Measurements from ENCODE around the gene SNAPIN. TPM values are rescaled to one million over a fixed set of nuclear protein-coding genes. Genes with fewer than 3 reads are reported as not detected.

Gene SNAPIN
- polyA plus RNA-seq, 1 of the 3 experiments (the other 2 are of a cell fraction) = 57.6 TPM

- POLR2A ChIA-PET = interaction anchor here (0.6 kb wide), 1 partner anchor 83 kb away, joined by 3 read pairs; no protein-coding TSS in a partner anchor
- H3K79me2 ChIP-seq (ENCODE audit: insufficient read depth) = no peaks in the 10 kb centered on the region
These were observed 20.2 kb downstream of the SNAPIN start, which contains the start of gene NPR1 for GRCh38 chr1:153678519-153679336. Gene NPR1, plus strand, starts transcription at chr1:153678688. Its CDS starts 421 bp downstream, at chr1:153679109.

DNA sequence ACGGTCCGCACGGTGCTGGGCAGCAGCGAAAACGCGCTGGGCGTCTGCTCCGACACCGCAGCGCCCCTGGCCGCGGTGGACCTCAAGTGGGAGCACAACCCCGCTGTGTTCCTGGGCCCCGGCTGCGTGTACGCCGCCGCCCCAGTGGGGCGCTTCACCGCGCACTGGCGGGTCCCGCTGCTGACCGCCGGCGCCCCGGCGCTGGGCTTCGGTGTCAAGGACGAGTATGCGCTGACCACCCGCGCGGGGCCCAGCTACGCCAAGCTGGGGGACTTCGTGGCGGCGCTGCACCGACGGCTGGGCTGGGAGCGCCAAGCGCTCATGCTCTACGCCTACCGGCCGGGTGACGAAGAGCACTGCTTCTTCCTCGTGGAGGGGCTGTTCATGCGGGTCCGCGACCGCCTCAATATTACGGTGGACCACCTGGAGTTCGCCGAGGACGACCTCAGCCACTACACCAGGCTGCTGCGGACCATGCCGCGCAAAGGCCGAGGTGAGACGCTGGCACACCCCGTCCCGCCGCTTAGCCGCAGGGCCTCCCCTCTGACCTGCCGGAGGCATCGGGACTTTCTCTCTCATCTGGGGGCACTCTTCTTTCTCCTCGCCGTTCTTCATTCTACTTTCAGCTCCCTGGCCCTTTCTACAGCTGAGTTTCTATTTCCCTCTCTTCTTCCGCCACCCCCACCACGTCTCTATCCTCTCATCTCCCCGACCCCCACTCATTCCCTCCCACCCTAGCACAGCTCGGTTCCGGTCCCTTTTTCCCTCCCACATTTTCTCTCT is 21.0 kb downstream of the SNAPIN start:
- H3K9me3 ChIP-seq = no peaks in the 10 kb centered on the region
- WGBS (ENCODE audit: low lambda C conversion rate) = 28% methylated on average over 34 of the region's 73 CpGs
- ChIA-PET CTCF (interaction anchor here (0.7 to 6.2 kb wide), 17 partner anchors 8 to 150 kb away, joined by 3 to 156 read pairs (median 13); partner anchors contain the start of gene SLC27A3), POLR2A (interaction anchor here (0.6 kb wide), 1 partner anchor 82 kb away, joined by 3 read pairs; no protein-coding TSS in a partner anchor)
- peak overlapping the region; percentile 34 to 44 for H3K4me3 ChIP-seq (ENCODE audit: low read depth in 2 of 2, low read length in 1 of 2)
- no peak overlapping the region for H2AFZ ChIP-seq (ENCODE audit: low read depth)
- no peak overlapping the region for H3K9ac ChIP-seq
- peaks cover 30% of the 10 kb centered on the region for H3K27me3 ChIP-seq (ENCODE audit: insufficient read depth)
- no peaks in the 10 kb centered on the region for H3K79me2 ChIP-seq (ENCODE audit: insufficient read depth)
- H3K4me2 ChIP-seq = peak overlapping the region; percentile 74
- H3F3A ChIP-seq (replicated peaks; ENCODE audit: insufficient read depth) = peaks cover 3% of the 10 kb centered on the region
- peak; percentile 75 for DNase-seq
- no peak for TF ChIP-seq CTCF (IDR thresholded peaks at IDR 0.05)
- TF ChIP-seq, protein P1, sequence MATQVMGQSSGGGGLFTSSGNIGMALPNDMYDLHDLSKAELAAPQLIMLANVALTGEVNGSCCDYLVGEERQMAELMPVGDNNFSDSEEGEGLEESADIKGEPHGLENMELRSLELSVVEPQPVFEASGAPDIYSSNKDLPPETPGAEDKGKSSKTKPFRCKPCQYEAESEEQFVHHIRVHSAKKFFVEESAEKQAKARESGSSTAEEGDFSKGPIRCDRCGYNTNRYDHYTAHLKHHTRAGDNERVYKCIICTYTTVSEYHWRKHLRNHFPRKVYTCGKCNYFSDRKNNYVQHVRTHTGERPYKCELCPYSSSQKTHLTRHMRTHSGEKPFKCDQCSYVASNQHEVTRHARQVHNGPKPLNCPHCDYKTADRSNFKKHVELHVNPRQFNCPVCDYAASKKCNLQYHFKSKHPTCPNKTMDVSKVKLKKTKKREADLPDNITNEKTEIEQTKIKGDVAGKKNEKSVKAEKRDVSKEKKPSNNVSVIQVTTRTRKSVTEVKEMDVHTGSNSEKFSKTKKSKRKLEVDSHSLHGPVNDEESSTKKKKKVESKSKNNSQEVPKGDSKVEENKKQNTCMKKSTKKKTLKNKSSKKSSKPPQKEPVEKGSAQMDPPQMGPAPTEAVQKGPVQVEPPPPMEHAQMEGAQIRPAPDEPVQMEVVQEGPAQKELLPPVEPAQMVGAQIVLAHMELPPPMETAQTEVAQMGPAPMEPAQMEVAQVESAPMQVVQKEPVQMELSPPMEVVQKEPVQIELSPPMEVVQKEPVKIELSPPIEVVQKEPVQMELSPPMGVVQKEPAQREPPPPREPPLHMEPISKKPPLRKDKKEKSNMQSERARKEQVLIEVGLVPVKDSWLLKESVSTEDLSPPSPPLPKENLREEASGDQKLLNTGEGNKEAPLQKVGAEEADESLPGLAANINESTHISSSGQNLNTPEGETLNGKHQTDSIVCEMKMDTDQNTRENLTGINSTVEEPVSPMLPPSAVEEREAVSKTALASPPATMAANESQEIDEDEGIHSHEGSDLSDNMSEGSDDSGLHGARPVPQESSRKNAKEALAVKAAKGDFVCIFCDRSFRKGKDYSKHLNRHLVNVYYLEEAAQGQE (IDR thresholded peaks at IDR 0.05; ENCODE audit: low read depth, low read length) = no peak
- TF ChIP-seq RXRA (IDR thresholded peaks at IDR 0.05; ENCODE audit: borderline replicate concordance, low read depth) = no peak
- TF ChIP-seq, protein P2, sequence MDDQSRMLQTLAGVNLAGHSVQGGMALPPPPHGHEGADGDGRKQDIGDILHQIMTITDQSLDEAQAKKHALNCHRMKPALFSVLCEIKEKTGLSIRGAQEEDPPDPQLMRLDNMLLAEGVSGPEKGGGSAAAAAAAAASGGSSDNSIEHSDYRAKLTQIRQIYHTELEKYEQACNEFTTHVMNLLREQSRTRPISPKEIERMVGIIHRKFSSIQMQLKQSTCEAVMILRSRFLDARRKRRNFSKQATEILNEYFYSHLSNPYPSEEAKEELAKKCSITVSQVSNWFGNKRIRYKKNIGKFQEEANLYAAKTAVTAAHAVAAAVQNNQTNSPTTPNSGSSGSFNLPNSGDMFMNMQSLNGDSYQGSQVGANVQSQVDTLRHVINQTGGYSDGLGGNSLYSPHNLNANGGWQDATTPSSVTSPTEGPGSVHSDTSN (IDR thresholded peaks at IDR 0.05) = no peak
- TF ChIP-seq EP300 (IDR thresholded peaks at IDR 0.05; ENCODE audit: borderline replicate concordance in 1 of 2, low read depth in 1 of 2, low read length in 1 of 2) = no peak
- no peak for TF ChIP-seq POLR2AphosphoS5 (IDR thresholded peaks at IDR 0.05; ENCODE audit: low read depth, low read length)
- TF ChIP-seq EZH2phosphoT487 (IDR thresholded peaks at IDR 0.05; ENCODE audit: borderline replicate concordance, low read depth) = no peak
- TF ChIP-seq GATA2 (CRISPR knock-in tag; IDR thresholded peaks at IDR 0.05) = no peak
- TF ChIP-seq RAD21 (IDR thresholded peaks at IDR 0.05; ENCODE audit: low read length) = no peak
- TF ChIP-seq, protein P3, sequence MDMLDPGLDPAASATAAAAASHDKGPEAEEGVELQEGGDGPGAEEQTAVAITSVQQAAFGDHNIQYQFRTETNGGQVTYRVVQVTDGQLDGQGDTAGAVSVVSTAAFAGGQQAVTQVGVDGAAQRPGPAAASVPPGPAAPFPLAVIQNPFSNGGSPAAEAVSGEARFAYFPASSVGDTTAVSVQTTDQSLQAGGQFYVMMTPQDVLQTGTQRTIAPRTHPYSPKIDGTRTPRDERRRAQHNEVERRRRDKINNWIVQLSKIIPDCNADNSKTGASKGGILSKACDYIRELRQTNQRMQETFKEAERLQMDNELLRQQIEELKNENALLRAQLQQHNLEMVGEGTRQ (IDR thresholded peaks at IDR 0.05; ENCODE audit: borderline replicate concordance, low read depth, low read length) = no peak
- TF ChIP-seq TEAD4 (IDR thresholded peaks at IDR 0.05; ENCODE audit: borderline replicate concordance, insufficient read depth) = no peak
- no peak for TF ChIP-seq RFX5 (IDR thresholded peaks at IDR 0.05; ENCODE audit: low read length)
- no peak for TF ChIP-seq CHD2 (IDR thresholded peaks at IDR 0.05; ENCODE audit: low read length, partially characterized antibody)
- H3K4me1 ChIP-seq (ENCODE audit: control insufficient read depth in 1 of 2, insufficient read depth in 2 of 2, low read depth in 1 of 2, low read length in 1 of 2) = peaks cover 0 to 15% of the 10 kb centered on the region in 2 experiments; a peak in 1 of 4 replicates
- H3K9me2 ChIP-seq = no peaks in the 10 kb centered on the region
- no peaks in the 10 kb centered on the region for H4K20me1 ChIP-seq (ENCODE audit: insufficient read depth)
- no peaks in the 10 kb centered on the region for H3K36me3 ChIP-seq (replicated peaks in 1 of 2; ENCODE audit: control insufficient read depth in 1 of 2, insufficient read depth in 2 of 2, low read length in 1 of 2)
- no peak overlapping the region for H3K27ac ChIP-seq (ENCODE audit: low read depth in 2 of 2, low read length in 1 of 2)

More at GRCh38 chr1:153678519-153679336, 20.2 kb downstream of the SNAPIN start, which contains the start of gene NPR1:
- WGBS (ENCODE audit: low lambda C conversion rate) = 3% methylated on average over 44 of the region's 78 CpGs
- peaks cover 0 to 15% of the 10 kb centered on the region in 2 experiments; a peak in 1 of 4 replicates for H3K4me1 ChIP-seq (ENCODE audit: control insufficient read depth in 1 of 2, insufficient read depth in 2 of 2, low read depth in 1 of 2, low read length in 1 of 2)
- CTCF ChIA-PET = interaction anchor here (0.5 to 6.2 kb wide), 30 partner anchors 8 to 470 kb away, joined by 3 to 156 read pairs (median 8); partner anchors contain the start of genes RAB13, RPS27 and SLC27A3
- H3K4me2 ChIP-seq = peak within 1 kb of the TSS; percentile 74
- H4K20me1 ChIP-seq (ENCODE audit: insufficient read depth) = no peaks in the 10 kb centered on the region
- no peak within 1 kb of the TSS for H3K9ac ChIP-seq
- peak within 1 kb of the TSS; percentile 79; the same call in 1 of the 2 replicates for H2AFZ ChIP-seq (ENCODE audit: low read depth)
- peak; percentile 79 for DNase-seq
- H3K27ac ChIP-seq (ENCODE audit: low read depth in 2 of 2, low read length in 1 of 2) = no peak within 1 kb of the TSS
- H3K27me3 ChIP-seq (ENCODE audit: insufficient read depth) = peaks cover 30% of the 10 kb centered on the region
- H3K9me3 ChIP-seq = no peaks in the 10 kb centered on the region
- H3K9me2 ChIP-seq = no peaks in the 10 kb centered on the region
- TF ChIP-seq RCOR1 (IDR thresholded peaks at IDR 0.05; ENCODE audit: low read length) (no peak), TEAD4 (IDR thresholded peaks at IDR 0.05; ENCODE audit: borderline replicate concordance, insufficient read depth) (no peak), GABPA (IDR thresholded peaks at IDR 0.05; ENCODE audit: low read depth) (no peak), EP300 (IDR thresholded peaks at IDR 0.05; ENCODE audit: borderline replicate concordance in 1 of 2, low read depth in 1 of 2, low read length in 1 of 2) (no peak), RFX5 (IDR thresholded peaks at IDR 0.05; ENCODE audit: low read length) (no peak), TCF12 (IDR thresholded peaks at IDR 0.05) (no peak)
- no peaks in the 10 kb centered on the region for H3K36me3 ChIP-seq (replicated peaks in 1 of 2; ENCODE audit: control insufficient read depth in 1 of 2, insufficient read depth in 2 of 2, low read length in 1 of 2)
- peak within 1 kb of the TSS; percentile 34 to 44 for H3K4me3 ChIP-seq (ENCODE audit: low read depth in 2 of 2, low read length in 1 of 2)
- H3F3A ChIP-seq (replicated peaks; ENCODE audit: insufficient read depth) = peaks cover 3% of the 10 kb centered on the region
